NCI-H2171 (cell line): Measurements from ENCODE around the gene NFRKB.
"Not testable (repeated sequence)": the region's sequence is repeated elsewhere in the genome, so short reads cannot be mapped to it uniquely, and the experiment has no call there.

Source experiments
- DNase-seq: peaks from one replicate; lab custom pipeline; 2025; lab: John Stamatoyannopoulos, UW

NFRKB gene

GRCh38 chr11:129894278-129895125 lies 876 bp downstream of the NFRKB start:
- no peak for DNase-seq

GRCh38 chr11:129888451-129888850 lies 6.9 kb downstream of the NFRKB start:
- DNase-seq = no peak

GRCh38 chr11:129885381-129885780 lies 10.0 kb downstream of the NFRKB start:
- DNase-seq = no peak

GRCh38 chr11:129884581-129884980 lies 10.8 kb downstream of the NFRKB start:
- no peak for DNase-seq

GRCh38 chr11:129881570-129882170 lies 13.7 kb downstream of the NFRKB start:
- peak; percentile 3 for DNase-seq

- DNase-seq = no peak
These were observed 15.1 kb downstream of the NFRKB start for GRCh38 chr11:129880311-129880710.

- no peak for DNase-seq
These were observed 23.5 kb downstream of the NFRKB start for GRCh38 chr11:129871914-129872313.

GRCh38 chr11:129868626-129869025 lies 26.8 kb downstream of the NFRKB start:
- DNase-seq = not testable (repeated sequence)

GRCh38 chr11:129866311-129866710 lies 29.1 kb downstream of the NFRKB start:
- DNase-seq = no peak

- no peak for DNase-seq
These were observed 29.7 kb downstream of the NFRKB start for GRCh38 chr11:129865701-129866100.

GRCh38 chr11:129864811-129865210 lies 30.6 kb downstream of the NFRKB start:
- no peak for DNase-seq

- DNase-seq = no peak
These were observed 33.5 kb downstream of the NFRKB start for GRCh38 chr11:129861702-129862522.

GRCh38 chr11:129856036-129856435 lies 39.3 kb downstream of the NFRKB start:
- DNase-seq = no peak

GRCh38 chr11:129855086-129855485 lies 40.3 kb downstream of the NFRKB start:
- no peak for DNase-seq

- DNase-seq = no peak
These were observed 41.1 kb downstream of the NFRKB start for GRCh38 chr11:129854232-129854805.

GRCh38 chr11:129853518-129854231 lies 41.7 kb downstream of the NFRKB start:
- peak; percentile 62 for DNase-seq

GRCh38 chr11:129852125-129852740 lies 43.1 kb downstream of the NFRKB start:
- DNase-seq = no peak

- DNase-seq = no peak
These were observed 45.8 kb downstream of the NFRKB start for GRCh38 chr11:129849447-129850130.

GRCh38 chr11:129847361-129847760 lies 48.0 kb downstream of the NFRKB start:
- not testable (repeated sequence) for DNase-seq

- DNase-seq = no peak
These were observed 48.7 kb downstream of the NFRKB start for GRCh38 chr11:129846508-129847335.
